SK-N-SH (cell line): Measurements from ENCODE around the gene SPRN.

Source experiments
- EP300 ChIP-seq, 2 experiments: IDR thresholded peaks; 2 replicates each; pipeline versions ENCODE4 v1.4.0 to v1.6.1; 2012; ENCODE audit warnings: borderline replicate concordance in 1 of 2, low read depth in 1 of 2, low read length in 1 of 2
- GABPA ChIP-seq: IDR thresholded peaks from 2 replicates; pipeline ENCODE4 v1.4.0; 2012; ENCODE audit warnings: low read depth, mild to moderate bottlenecking
- MEF2A ChIP-seq: IDR thresholded peaks from 2 replicates; pipeline ENCODE4 v1.4.0; 2012; ENCODE audit warnings: low read depth, borderline replicate concordance
- POLR2AphosphoS5 ChIP-seq: IDR thresholded peaks from 2 replicates; pipeline ENCODE4 v1.6.1; 2012; ENCODE audit warnings: low read depth, low read length
- RCOR1 ChIP-seq: fragments of 150-350 bp; IDR thresholded peaks from 2 replicates; pipeline ENCODE4 v1.6.1; 2017; ENCODE audit warnings: antibody characterized with exemption, low read length
- RFX5 ChIP-seq: IDR thresholded peaks from 2 replicates; pipeline ENCODE4 v1.6.1; 2012; ENCODE audit warnings: mild to moderate bottlenecking, improper control_type of control experiment, low read length
- RXRA ChIP-seq: IDR thresholded peaks from 2 replicates; pipeline ENCODE4 v1.4.0; 2012; ENCODE audit warnings: low read depth, mild to moderate bottlenecking, borderline replicate concordance
- TAF1 ChIP-seq: IDR thresholded peaks from 2 replicates; pipeline ENCODE4 v1.6.1; 2012; ENCODE audit warnings: low read depth, mild to moderate bottlenecking, low read length, moderate library complexity, borderline replicate concordance
- TF ChIP-seq, protein P1 (sequence below): IDR thresholded peaks from 2 replicates; pipeline ENCODE4 v1.4.0; 2012; ENCODE audit warnings: low read depth
- TF ChIP-seq, protein P2 (sequence below): fragments of 200-600 bp; sonication (generic); IDR thresholded peaks from 2 replicates; pipeline ENCODE4 v1.6.1; 2017; ENCODE audit warnings: antibody characterized with exemption, mild to moderate bottlenecking, moderate library complexity
- TF ChIP-seq, protein P3 (sequence below): IDR thresholded peaks from 2 replicates; pipeline ENCODE4; 2012
- TF ChIP-seq, protein P4 (sequence below): fragments of 150-350 bp; IDR thresholded peaks from 2 replicates; pipeline ENCODE4 v1.6.1; 2017; ENCODE audit warnings: antibody characterized with exemption, low read length, low read depth, borderline replicate concordance

DNA sequence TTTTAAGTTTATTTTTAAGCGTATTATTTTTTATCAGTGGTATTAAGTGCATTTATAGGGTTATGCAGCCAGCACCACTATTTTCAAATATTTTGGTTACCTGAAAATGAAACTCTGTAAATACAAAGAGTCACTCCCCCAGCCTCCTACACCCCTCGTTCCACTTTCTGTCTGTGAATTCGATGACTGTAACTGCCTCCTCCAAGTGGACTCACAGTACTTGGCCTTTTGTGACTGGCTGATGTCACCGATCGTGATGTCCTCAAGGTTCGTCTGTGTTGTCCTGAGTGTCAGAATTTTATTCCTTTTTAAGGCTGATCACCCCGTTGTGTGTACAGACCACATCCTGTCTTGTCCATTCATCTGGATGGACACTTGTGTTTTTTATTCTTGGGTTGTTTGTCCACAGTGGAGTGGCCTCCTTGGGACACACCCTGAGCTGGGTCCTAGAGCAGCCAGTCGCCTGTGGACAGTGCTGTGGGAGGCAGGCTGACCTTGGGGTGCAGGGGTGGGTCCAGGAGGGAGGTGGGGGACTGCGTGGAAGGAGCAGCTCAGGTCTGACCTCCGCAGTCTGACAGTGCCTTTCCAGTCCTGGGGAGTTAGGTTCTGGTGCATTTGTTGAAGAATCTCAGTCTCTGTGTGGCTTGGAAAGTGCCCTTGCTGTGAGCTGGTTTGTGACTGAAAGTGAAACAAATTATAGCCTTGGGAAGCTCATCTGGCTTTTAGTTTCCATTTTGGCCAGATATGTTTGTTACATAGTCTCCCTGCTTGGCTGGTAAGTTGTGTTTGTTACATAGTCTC is 23.6 kb downstream of the SPRN start:
- TF ChIP-seq, protein P1, sequence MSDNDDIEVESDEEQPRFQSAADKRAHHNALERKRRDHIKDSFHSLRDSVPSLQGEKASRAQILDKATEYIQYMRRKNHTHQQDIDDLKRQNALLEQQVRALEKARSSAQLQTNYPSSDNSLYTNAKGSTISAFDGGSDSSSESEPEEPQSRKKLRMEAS, result no peak
- TF ChIP-seq POLR2AphosphoS5 (no peak), GABPA (no peak), RFX5 (no peak), RXRA (no peak), EP300 (IDR thresholded peaks at IDR 0.05; ENCODE audit: borderline replicate concordance in 1 of 2, low read depth in 1 of 2, low read length in 1 of 2) (no peak), MEF2A (no peak), TAF1 (no peak), RCOR1 (no peak)
- TF ChIP-seq, protein P2, sequence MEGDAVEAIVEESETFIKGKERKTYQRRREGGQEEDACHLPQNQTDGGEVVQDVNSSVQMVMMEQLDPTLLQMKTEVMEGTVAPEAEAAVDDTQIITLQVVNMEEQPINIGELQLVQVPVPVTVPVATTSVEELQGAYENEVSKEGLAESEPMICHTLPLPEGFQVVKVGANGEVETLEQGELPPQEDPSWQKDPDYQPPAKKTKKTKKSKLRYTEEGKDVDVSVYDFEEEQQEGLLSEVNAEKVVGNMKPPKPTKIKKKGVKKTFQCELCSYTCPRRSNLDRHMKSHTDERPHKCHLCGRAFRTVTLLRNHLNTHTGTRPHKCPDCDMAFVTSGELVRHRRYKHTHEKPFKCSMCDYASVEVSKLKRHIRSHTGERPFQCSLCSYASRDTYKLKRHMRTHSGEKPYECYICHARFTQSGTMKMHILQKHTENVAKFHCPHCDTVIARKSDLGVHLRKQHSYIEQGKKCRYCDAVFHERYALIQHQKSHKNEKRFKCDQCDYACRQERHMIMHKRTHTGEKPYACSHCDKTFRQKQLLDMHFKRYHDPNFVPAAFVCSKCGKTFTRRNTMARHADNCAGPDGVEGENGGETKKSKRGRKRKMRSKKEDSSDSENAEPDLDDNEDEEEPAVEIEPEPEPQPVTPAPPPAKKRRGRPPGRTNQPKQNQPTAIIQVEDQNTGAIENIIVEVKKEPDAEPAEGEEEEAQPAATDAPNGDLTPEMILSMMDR, result no peak
- TF ChIP-seq, protein P3, sequence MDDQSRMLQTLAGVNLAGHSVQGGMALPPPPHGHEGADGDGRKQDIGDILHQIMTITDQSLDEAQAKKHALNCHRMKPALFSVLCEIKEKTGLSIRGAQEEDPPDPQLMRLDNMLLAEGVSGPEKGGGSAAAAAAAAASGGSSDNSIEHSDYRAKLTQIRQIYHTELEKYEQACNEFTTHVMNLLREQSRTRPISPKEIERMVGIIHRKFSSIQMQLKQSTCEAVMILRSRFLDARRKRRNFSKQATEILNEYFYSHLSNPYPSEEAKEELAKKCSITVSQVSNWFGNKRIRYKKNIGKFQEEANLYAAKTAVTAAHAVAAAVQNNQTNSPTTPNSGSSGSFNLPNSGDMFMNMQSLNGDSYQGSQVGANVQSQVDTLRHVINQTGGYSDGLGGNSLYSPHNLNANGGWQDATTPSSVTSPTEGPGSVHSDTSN, result no peak
- TF ChIP-seq, protein P4, sequence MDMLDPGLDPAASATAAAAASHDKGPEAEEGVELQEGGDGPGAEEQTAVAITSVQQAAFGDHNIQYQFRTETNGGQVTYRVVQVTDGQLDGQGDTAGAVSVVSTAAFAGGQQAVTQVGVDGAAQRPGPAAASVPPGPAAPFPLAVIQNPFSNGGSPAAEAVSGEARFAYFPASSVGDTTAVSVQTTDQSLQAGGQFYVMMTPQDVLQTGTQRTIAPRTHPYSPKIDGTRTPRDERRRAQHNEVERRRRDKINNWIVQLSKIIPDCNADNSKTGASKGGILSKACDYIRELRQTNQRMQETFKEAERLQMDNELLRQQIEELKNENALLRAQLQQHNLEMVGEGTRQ, result no peak
